Retinal pigment epithelial cell (primary cell): ENCODE data around the gene GGCT.
"Not testable (repeated sequence)": the region's sequence is repeated elsewhere in the genome, so short reads cannot be mapped to it uniquely, and the experiment has no call there.

Source experiments
- DNase-seq: peaks from one replicate; pipeline ENCODE4 v3.0.0-alpha.2; 2010; ENCODE audit warnings: low read depth
- H3K4me3 ChIP-seq: 2 replicates; pipeline ENCODE4 v1.5.1; 2011; ENCODE audit warnings: mild to moderate bottlenecking, low read length, control low read depth, moderate library complexity
- TF ChIP-seq, protein P1 (sequence below): conservative IDR thresholded peaks from 2 replicates; pipeline ENCODE4 v1.5.1; 2011; ENCODE audit warnings: low read depth, low read length, control low read depth, inconsistent platforms

Gene GGCT

GRCh38 chr7:30528779-30529178, 24.1 kb upstream of the GGCT start:
- TF ChIP-seq, protein P1, sequence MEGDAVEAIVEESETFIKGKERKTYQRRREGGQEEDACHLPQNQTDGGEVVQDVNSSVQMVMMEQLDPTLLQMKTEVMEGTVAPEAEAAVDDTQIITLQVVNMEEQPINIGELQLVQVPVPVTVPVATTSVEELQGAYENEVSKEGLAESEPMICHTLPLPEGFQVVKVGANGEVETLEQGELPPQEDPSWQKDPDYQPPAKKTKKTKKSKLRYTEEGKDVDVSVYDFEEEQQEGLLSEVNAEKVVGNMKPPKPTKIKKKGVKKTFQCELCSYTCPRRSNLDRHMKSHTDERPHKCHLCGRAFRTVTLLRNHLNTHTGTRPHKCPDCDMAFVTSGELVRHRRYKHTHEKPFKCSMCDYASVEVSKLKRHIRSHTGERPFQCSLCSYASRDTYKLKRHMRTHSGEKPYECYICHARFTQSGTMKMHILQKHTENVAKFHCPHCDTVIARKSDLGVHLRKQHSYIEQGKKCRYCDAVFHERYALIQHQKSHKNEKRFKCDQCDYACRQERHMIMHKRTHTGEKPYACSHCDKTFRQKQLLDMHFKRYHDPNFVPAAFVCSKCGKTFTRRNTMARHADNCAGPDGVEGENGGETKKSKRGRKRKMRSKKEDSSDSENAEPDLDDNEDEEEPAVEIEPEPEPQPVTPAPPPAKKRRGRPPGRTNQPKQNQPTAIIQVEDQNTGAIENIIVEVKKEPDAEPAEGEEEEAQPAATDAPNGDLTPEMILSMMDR: no peak
- no peak overlapping the region for H3K4me3 ChIP-seq
- no peak for DNase-seq

DNA sequence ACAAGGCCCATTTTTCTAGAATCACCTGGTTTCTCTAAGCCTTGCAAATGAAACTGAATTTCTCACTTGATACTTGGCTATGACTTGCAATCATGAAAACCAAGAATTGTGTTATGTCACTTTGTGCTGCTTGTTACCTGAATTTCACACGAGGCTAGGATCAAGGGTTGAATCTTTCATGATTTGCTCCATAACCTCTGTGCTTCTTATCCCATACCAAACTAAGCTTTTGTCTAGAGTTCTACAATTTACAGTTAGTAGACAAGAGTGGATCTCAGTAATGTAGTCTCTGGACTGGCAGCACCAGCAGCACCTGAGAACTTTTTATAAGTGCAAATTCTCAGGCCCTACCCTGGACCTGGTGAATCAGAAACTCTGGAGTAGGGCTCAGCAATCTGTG, 22.7 kb upstream of the GGCT start:
- not testable (repeated sequence) for H3K4me3 ChIP-seq, DNase-seq

GRCh38 chr7:30526163-30526562, 21.5 kb upstream of the GGCT start:
- DNase-seq: no peak
- H3K4me3 ChIP-seq: no peak overlapping the region
- TF ChIP-seq, protein P1: no peak

GRCh38 chr7:30525429-30525828, 20.8 kb upstream of the GGCT start:
- DNase-seq: no peak
- no peak overlapping the region for H3K4me3 ChIP-seq
- TF ChIP-seq, protein P1: no peak

GRCh38 chr7:30524545-30524944, 19.9 kb upstream of the GGCT start:
- TF ChIP-seq, protein P1: no peak
- DNase-seq: no peak

GRCh38 chr7:30523466-30523865, 18.8 kb upstream of the GGCT start:
- H3K4me3 ChIP-seq: no peak overlapping the region
- no peak for DNase-seq
- TF ChIP-seq, protein P1: no peak

More at GRCh38 chr7:30524545-30524944, 19.9 kb upstream of the GGCT start:
- H3K4me3 ChIP-seq: no peak overlapping the region

- H3K4me3 ChIP-seq: no peak overlapping the region
- DNase-seq: no peak
- TF ChIP-seq, protein P1: no peak
Measured at GRCh38 chr7:30522159-30522558, 17.5 kb upstream of the GGCT start.

DNA sequence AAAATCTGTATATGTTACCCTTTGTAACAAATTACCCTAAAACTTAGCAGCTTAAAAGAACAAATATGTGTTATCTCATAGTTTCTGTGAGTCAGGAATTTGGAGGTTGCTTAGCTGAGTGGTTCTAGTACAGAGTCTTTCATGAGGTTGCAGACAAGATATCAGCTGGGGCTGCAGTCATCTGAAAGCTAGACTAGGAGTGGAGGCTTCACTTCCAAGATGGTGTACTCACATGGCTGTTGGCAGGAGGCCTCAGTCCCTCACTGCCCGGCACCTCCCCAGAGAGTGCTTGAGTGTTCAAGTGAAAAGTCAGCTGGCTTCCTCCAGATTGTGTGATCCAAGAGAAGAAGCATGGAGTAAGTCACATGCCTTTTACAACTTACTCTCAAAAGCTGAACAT, 16.9 kb upstream of the GGCT start:
- no peak for DNase-seq
- TF ChIP-seq, protein P1: no peak
- no peak overlapping the region for H3K4me3 ChIP-seq
